ENCODE measurements around the gene ENPP6. TPM values are rescaled to one million over a fixed set of nuclear protein-coding genes. Genes with fewer than 3 reads are reported as not detected.

Gene ENPP6
- total RNA-seq, 1 donor from 2014 or later, result 0.60 TPM

- no peak for DNase-seq (ENCODE audit: low spot score)
Measured at GRCh38 chr4:184190711-184191110, 27.0 kb downstream of the ENPP6 start.

GRCh38 chr4:184189966-184190365 lies 27.7 kb downstream of the ENPP6 start:
- DNase-seq (ENCODE audit: low spot score), result no peak

DNA sequence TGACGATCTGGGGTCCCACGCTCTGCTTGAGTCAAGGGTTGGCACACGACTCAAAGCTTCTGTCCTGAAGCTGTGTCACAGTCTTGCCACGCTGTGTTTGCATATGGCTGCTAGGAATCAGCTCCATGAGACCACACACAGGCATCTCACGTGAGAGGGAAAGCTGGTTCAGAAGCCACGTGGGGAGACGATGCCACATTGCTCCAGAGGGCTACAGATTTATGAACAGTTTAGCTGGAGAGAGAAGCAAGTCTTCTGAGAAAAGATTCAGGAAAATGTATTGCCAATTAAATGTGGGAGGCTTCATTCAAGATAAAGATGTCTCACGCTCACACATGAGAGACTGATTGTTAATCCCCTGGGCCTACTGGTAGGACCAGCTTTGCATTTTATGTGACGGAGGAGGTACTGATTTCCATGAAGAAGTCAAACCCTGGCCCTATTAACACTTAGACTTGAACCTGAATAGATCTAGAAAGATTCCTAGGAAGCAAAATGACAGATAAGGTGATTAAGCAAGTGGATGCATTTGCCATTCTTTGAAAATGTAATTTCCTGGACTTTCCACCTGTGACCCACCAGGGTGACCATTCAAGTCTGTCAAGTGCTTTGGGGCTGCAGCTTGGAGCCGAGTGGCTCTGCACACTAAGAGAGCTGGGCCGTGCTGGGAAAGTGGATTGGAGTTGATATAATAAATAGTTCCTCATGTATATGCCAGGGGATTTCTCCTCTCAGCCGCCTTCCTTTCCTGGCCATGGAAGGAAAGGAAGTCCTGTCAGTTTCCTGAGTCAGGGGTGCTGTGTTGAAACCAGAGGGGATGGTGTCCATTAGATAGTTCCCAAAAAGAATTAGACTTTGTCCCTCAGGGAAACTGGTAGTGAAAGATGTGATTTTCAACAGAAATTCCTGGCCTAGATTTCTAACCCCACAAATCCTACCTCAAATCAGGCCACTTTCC lies 29.0 kb downstream of the ENPP6 start:
- no peak for DNase-seq (ENCODE audit: low spot score)

GRCh38 chr4:184177271-184177670 lies 40.4 kb downstream of the ENPP6 start:
- no peak for DNase-seq (ENCODE audit: low spot score)

GRCh38 chr4:184174571-184175488 lies 42.8 kb downstream of the ENPP6 start:
- DNase-seq (ENCODE audit: low spot score), result no peak

DNA sequence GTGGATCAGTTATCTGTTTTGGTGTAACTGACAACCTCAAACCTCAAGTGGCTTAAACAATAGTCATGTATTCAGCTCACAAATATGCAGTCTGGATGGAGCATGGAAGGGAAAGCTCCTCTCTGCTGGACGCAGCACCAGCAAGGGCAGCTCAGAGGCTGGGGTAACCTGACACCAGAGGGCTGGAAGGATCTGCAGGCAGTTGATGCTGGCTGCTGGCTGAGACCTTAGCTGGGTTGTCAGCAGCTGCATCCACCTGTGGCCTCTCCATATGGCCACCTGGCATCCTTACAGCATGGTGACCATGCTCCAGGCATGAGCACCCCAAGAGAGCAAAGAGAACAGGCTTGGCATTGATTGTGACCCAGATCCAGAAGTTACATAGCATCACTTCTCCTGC lies 46.7 kb downstream of the ENPP6 start:
- DNase-seq (ENCODE audit: low spot score), result no peak

DNA sequence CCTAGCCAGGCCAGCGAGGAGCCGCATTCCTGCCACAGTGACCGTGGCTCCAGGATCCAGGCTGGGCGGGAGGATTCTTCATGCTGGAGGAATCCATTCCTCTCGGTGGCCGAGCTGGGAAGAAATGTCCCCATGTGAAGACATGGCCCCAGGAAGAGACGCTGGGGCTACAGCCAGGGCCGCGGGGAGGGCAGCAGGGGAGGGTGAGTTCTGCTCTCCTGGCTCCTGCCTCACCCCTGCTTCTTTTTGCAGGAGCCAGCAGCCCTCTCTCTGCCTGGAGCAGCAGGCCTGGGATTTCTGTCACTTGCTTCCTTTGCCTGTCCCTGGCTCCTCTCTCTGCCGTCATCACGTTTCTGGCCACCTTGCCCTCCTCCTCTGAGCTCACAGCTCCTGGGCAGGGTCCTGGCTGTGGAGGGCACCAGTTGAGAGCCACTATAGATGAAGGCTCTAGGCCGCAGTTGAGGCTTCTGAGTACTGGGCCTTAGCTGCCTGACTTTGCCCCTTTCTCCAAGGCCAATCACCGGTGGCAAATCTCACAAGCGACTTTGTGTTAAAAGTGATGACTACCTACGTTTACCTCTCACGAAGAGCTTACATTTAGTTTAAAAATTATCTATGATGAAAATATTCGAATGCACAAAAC lies 48.3 kb downstream of the ENPP6 start:
- no peak for DNase-seq (ENCODE audit: low spot score)

DNA sequence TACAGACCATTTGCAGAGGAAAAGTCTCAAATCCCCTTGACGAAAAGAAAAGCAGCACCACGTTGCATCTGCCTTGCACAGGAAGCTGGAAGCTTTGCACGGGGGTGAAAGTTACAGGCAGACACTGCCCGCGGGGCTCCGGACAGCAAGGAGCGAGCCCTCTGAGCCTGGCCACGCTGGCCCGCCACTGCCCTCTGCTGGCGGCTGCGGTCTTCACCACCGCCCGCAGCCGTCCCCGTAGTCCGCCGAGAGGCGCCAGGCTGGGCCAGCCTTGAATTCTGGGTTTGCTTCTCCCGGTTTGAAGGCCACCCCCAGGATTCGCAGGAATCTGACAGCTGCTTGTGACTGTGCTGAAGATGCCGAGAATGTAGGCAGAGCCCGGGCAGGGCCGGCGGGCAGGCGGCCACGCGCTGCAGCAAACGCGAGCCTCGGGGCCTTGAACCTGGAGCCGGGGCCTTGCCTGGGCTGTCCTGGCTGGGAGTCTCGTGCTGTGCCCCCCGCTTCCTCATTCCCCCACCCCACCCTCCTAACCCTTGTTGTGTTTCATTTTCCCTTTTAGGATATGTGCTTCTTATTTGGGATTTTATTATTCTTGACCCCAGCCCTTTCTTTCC lies 49.2 kb downstream of the ENPP6 start:
- peak; percentile 67 for DNase-seq (ENCODE audit: low spot score)

DNA sequence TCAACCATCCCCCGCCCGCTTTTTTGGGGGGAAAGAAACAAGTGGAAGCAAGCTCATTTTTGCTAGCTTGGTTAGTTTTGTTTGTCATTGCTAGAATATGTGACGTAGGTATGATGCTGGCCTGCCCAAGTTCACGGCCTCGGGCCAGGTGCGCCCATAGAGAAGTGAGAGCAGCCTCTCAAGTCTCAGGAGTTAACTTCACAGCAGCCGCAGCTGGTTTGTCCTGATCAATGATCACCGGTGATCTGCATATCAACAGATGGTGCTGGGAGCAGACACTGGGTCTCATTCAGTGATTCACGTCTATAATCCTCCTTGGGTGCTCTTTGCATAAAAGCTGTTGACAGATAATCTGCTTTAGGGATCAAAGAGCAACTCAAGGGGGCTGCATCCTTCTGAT lies 50.1 kb downstream of the ENPP6 start:
- no peak for DNase-seq (ENCODE audit: low spot score)

- DNase-seq (ENCODE audit: low spot score), result no peak
Measured at GRCh38 chr4:184166736-184167135, 50.9 kb downstream of the ENPP6 start.

GRCh38 chr4:184165291-184165690 lies 52.4 kb downstream of the ENPP6 start:
- DNase-seq (ENCODE audit: low spot score), result no peak

DNA sequence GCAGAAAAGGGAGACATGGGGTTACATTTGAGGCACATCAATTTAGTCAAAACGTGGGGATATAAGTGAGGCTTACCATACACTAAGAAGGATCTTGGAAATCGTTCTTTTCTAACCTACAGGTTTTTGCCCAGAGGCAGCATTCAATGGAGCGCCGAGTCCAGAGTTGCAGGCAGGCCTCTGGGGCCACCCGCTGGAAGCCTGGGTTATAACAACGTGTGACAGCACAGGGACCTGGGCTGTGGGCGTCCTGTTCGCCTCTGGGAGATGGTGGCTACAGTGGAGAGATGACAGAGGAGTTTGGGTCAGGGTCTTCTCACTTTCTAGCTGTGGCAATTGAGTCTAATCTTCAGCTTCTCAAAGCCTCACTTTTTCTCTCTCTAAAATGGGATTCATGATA lies 53.9 kb downstream of the ENPP6 start:
- peak; percentile 35 for DNase-seq (ENCODE audit: low spot score)

- DNase-seq (ENCODE audit: low spot score), result no peak
Measured at GRCh38 chr4:184162596-184162995, 55.1 kb downstream of the ENPP6 start.

- DNase-seq (ENCODE audit: low spot score), result no peak
Measured at GRCh38 chr4:184157322-184157721, 60.4 kb downstream of the ENPP6 start.

DNA sequence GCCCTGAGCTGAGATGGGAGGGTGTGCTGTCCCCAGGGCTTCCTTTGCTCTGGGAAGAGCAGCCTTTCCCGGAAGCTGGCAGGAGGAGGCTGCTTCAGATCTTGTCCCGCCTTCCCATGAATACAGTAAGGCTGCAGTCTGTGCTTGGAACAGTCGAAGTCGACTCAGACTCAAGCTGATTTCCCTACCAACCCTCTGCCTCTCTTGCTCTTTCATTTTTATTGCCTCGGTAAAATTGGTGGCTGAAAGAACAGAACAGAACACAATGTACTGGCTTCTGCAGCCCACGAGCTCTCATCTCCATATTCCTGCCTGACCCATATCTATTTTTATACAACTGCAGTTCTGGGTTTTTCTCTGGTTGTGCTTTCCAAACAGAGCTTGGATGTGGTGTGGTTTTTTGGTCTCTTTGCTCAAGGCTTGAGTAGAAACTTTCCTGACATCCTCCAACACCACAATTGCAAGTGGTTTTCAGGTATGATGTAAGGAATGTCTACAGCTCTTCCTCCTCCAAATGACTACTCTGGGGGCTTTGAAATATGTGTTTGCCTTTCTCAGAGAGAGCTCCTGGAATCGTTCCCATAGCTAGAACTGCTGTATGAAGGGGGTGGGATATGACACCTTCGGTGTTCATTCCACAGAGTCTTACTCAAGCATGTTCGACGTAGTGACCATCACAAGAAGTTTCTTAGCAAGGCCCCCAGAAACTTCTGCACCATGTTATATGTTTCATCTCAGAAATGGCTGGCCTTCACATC lies 61.3 kb downstream of the ENPP6 start:
- DNase-seq (ENCODE audit: low spot score), result no peak

GRCh38 chr4:184154199-184154598 lies 63.5 kb downstream of the ENPP6 start:
- no peak for DNase-seq (ENCODE audit: low spot score)

- DNase-seq (ENCODE audit: low spot score), result no peak
Measured at GRCh38 chr4:184153781-184154180, 63.9 kb downstream of the ENPP6 start.

- DNase-seq (ENCODE audit: low spot score), result no peak
Measured at GRCh38 chr4:184151988-184152485, 65.6 kb downstream of the ENPP6 start.

DNA sequence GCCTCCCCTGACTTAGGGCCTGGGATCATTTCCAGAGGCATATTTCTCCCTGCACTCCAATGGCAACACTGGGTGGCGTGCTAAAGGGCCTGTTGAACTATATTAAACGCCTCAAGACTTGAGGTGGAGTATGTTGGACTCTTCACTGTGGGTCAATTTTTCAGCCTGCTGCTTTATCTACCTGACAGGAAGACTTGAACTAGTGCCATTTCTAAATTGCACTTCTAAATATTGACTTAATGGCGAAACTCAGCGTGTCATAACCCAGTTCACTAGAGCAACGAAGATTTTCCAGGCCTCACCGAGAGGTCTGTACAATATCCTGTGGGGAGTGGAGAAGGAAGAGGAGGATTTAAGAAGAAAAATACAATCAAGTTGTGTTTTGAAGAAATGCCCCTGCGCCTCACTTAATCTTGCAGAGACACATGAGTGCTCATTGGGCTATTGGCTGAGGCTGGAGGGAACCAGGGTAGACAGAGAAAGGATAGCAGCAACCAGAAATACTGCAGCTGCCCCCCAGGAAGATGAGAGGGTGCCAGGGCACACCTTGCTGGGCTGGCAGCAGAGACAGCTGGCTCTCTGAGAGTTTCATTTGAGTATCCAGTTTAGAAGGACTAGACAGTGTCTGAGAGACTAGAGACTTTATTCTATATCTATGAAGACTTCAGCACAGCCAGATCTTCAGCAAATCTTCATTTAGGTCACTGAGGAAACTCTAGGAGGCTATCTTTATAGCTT lies 67.4 kb downstream of the ENPP6 start:
- no peak for DNase-seq (ENCODE audit: low spot score)
